ENCODE results near the gene LRRC4C.

Gene LRRC4C

GRCh38 chr11:40133498-40133897 lies 1326.0 kb downstream of the LRRC4C start:
- DNase-seq (ENCODE audit: low read depth in 4 of 4, low spot score in 1 of 4): no peak

GRCh38 chr11:40132912-40133311 lies 1326.5 kb downstream of the LRRC4C start:
- DNase-seq (ENCODE audit: low read depth in 4 of 4, low spot score in 1 of 4): no peak

GRCh38 chr11:40130427-40130826 lies 1329.0 kb downstream of the LRRC4C start:
- DNase-seq (ENCODE audit: low read depth in 4 of 4, low spot score in 1 of 4): no peak

- DNase-seq (ENCODE audit: low read depth in 4 of 4, low spot score in 1 of 4): no peak
These were observed 1330.2 kb downstream of the LRRC4C start for GRCh38 chr11:40129266-40129665.

- DNase-seq (ENCODE audit: low read depth in 4 of 4, low spot score in 1 of 4): no peak
These were observed 1334.4 kb downstream of the LRRC4C start for GRCh38 chr11:40125054-40125453.

GRCh38 chr11:40119661-40120060 lies 1339.8 kb downstream of the LRRC4C start:
- no peak for DNase-seq (ENCODE audit: low read depth in 4 of 4, low spot score in 1 of 4)

GRCh38 chr11:40118780-40119179 lies 1340.7 kb downstream of the LRRC4C start:
- no peak for DNase-seq (ENCODE audit: low read depth in 4 of 4, low spot score in 1 of 4)

- no peak for DNase-seq (ENCODE audit: low read depth in 4 of 4, low spot score in 1 of 4)
These were observed 1341.4 kb downstream of the LRRC4C start for GRCh38 chr11:40118026-40118425.

GRCh38 chr11:40104941-40105550 lies 1354.4 kb downstream of the LRRC4C start:
- no peak for DNase-seq (ENCODE audit: low read depth in 4 of 4, low spot score in 1 of 4)

GRCh38 chr11:40100781-40101180 lies 1358.7 kb downstream of the LRRC4C start:
- no peak for DNase-seq (ENCODE audit: low read depth in 4 of 4, low spot score in 1 of 4)

- no peak for DNase-seq (ENCODE audit: low read depth in 4 of 4, low spot score in 1 of 4)
These were observed 1359.3 kb downstream of the LRRC4C start for GRCh38 chr11:40100162-40100553.

- DNase-seq (ENCODE audit: low read depth in 4 of 4, low spot score in 1 of 4): no peak
These were observed 1359.9 kb downstream of the LRRC4C start for GRCh38 chr11:40099426-40100161.

- no peak for DNase-seq (ENCODE audit: low read depth in 4 of 4, low spot score in 1 of 4)
These were observed 1364.0 kb downstream of the LRRC4C start for GRCh38 chr11:40095446-40095845.

GRCh38 chr11:40094954-40095353 lies 1364.5 kb downstream of the LRRC4C start:
- no peak for DNase-seq (ENCODE audit: low read depth in 4 of 4, low spot score in 1 of 4)

GRCh38 chr11:40080434-40080833 lies 1379.0 kb downstream of the LRRC4C start:
- DNase-seq (ENCODE audit: low read depth in 4 of 4, low spot score in 1 of 4): no peak

Data from stimulated activated CD4-positive, alpha-beta T cell treated with anti-CD3 and anti-CD28 coated beads, Interleukin-1b, Interleukin-23, amount 100 ng/mL, for 24 hours (primary cell).